Measurements from ENCODE around the gene KAT8. TPM values are rescaled to one million over a fixed set of nuclear protein-coding genes. Genes with fewer than 3 reads are reported as not detected.

The KAT8 gene
- total RNA-seq, 1 experiment from 2014 or later: 35.1 TPM

GRCh38 chr16:31145398-31145990 lies 28.0 kb downstream of the KAT8 start:
- no peak for DNase-seq
- H3K4me2 ChIP-seq (ENCODE audit: low read length): no peak overlapping the region
- no peaks in the 10 kb centered on the region for H3K9me3 ChIP-seq (ENCODE audit: low read length)
- no peak for ATAC-seq
- no peak overlapping the region for H3K4me3 ChIP-seq (ENCODE audit: low read length)
- POLR2A ChIA-PET (ENCODE audit: unreplicated experiment): no interaction called here
- no peaks in the 10 kb centered on the region for H3F3A ChIP-seq (ENCODE audit: low read length, unreplicated experiment)
- H3K27ac ChIP-seq (ENCODE audit: low read length): no peak overlapping the region
- H3K9ac ChIP-seq (ENCODE audit: low read length): no peak overlapping the region
- no peak overlapping the region for H2AFZ ChIP-seq (ENCODE audit: low read length)
- no peaks in the 10 kb centered on the region for H3K27me3 ChIP-seq (ENCODE audit: low read length)
- no peaks in the 10 kb centered on the region for H3K9me2 ChIP-seq (replicated peaks; ENCODE audit: low read length)
- H3K4me1 ChIP-seq (ENCODE audit: insufficient read depth, low read length): peaks cover 8% of the 10 kb centered on the region
- H4K20me1 ChIP-seq (ENCODE audit: low read length): no peaks in the 10 kb centered on the region
- TF ChIP-seq EZH2 (IDR thresholded peaks at IDR 0.05; ENCODE audit: low read length, unreplicated experiment) (no peak), EZH2phosphoT487 (IDR thresholded peaks at IDR 0.05; ENCODE audit: borderline replicate concordance, low read length) (no peak), CTCF (conservative IDR thresholded peaks at IDR 0.05; ENCODE audit: low read depth, low read length) (no peak)
- BruUV-seq (replicated peaks): no TSS peak
- CTCF ChIA-PET: no interaction called here
- no peaks in the 10 kb centered on the region for H3K36me3 ChIP-seq (ENCODE audit: low read depth, low read length)
- H3K79me2 ChIP-seq (ENCODE audit: low read length): no peaks in the 10 kb centered on the region
- intact Hi-C loops (cut with micrococcal nuclease): loop anchor here (10.0 kb wide), 1 partner anchor 121 kb away; no protein-coding TSS in a partner anchor

- no peak overlapping the region for H3K4me3 ChIP-seq (ENCODE audit: low read length)
- H3K9me3 ChIP-seq (ENCODE audit: low read length): no peaks in the 10 kb centered on the region
- no peak overlapping the region for H3K27ac ChIP-seq (ENCODE audit: low read length)
- H3K36me3 ChIP-seq (ENCODE audit: low read depth, low read length): no peaks in the 10 kb centered on the region
- H3K79me2 ChIP-seq (ENCODE audit: low read length): no peaks in the 10 kb centered on the region
- ChIA-PET CTCF (no interaction called here), POLR2A (ENCODE audit: unreplicated experiment) (no interaction called here)
- BruUV-seq (replicated peaks): no TSS peak
- DNase-seq (no peak), ATAC-seq (no peak)
- H2AFZ ChIP-seq (ENCODE audit: low read length): no peak overlapping the region
- H3K4me1 ChIP-seq (ENCODE audit: insufficient read depth, low read length): no peaks in the 10 kb centered on the region
- H3K9ac ChIP-seq (ENCODE audit: low read length): no peak overlapping the region
- no peaks in the 10 kb centered on the region for H3K27me3 ChIP-seq (ENCODE audit: low read length)
- TF ChIP-seq EZH2 (IDR thresholded peaks at IDR 0.05; ENCODE audit: low read length, unreplicated experiment): no peak
- no peak for TF ChIP-seq EZH2phosphoT487 (IDR thresholded peaks at IDR 0.05; ENCODE audit: borderline replicate concordance, low read length)
- H3K4me2 ChIP-seq (ENCODE audit: low read length): no peak overlapping the region
- H3K9me2 ChIP-seq (replicated peaks; ENCODE audit: low read length): no peaks in the 10 kb centered on the region
- intact Hi-C loops (cut with micrococcal nuclease): loop anchor here (10.0 kb wide), 1 partner anchor 123 kb away; no protein-coding TSS in a partner anchor
- H3F3A ChIP-seq (ENCODE audit: low read length, unreplicated experiment): no peaks in the 10 kb centered on the region
- H4K20me1 ChIP-seq (ENCODE audit: low read length): no peaks in the 10 kb centered on the region
Observed at GRCh38 chr16:31147574-31147973, 30.1 kb downstream of the KAT8 start.

- H4K20me1 ChIP-seq (ENCODE audit: low read length): no peaks in the 10 kb centered on the region
- H2AFZ ChIP-seq (ENCODE audit: low read length): no peak overlapping the region
- no peaks in the 10 kb centered on the region for H3K79me2 ChIP-seq (ENCODE audit: low read length)
- intact Hi-C loops (cut with micrococcal nuclease): loop anchor here (10.0 kb wide), 1 partner anchor 124 kb away; no protein-coding TSS in a partner anchor
- no peaks in the 10 kb centered on the region for H3K4me1 ChIP-seq (ENCODE audit: insufficient read depth, low read length)
- POLR2A ChIA-PET (ENCODE audit: unreplicated experiment): no interaction called here
- H3K9me2 ChIP-seq (replicated peaks; ENCODE audit: low read length): no peaks in the 10 kb centered on the region
- TF ChIP-seq EZH2phosphoT487 (IDR thresholded peaks at IDR 0.05; ENCODE audit: borderline replicate concordance, low read length) (no peak), CTCF (conservative IDR thresholded peaks at IDR 0.05; ENCODE audit: low read depth, low read length) (no peak), EZH2 (IDR thresholded peaks at IDR 0.05; ENCODE audit: low read length, unreplicated experiment) (no peak)
- H3K4me2 ChIP-seq (ENCODE audit: low read length): no peak overlapping the region
- no peak overlapping the region for H3K27ac ChIP-seq (ENCODE audit: low read length)
- no peaks in the 10 kb centered on the region for H3F3A ChIP-seq (ENCODE audit: low read length, unreplicated experiment)
- H3K9me3 ChIP-seq (ENCODE audit: low read length): no peaks in the 10 kb centered on the region
- ATAC-seq: no peak
- CTCF ChIA-PET: no interaction called here
- no peaks in the 10 kb centered on the region for H3K36me3 ChIP-seq (ENCODE audit: low read depth, low read length)
- DNase-seq: no peak
- no TSS peak for BruUV-seq (replicated peaks)
- no peak overlapping the region for H3K4me3 ChIP-seq (ENCODE audit: low read length)
- no peaks in the 10 kb centered on the region for H3K27me3 ChIP-seq (ENCODE audit: low read length)
- no peak overlapping the region for H3K9ac ChIP-seq (ENCODE audit: low read length)
Observed at GRCh38 chr16:31148281-31148728, 30.8 kb downstream of the KAT8 start.

All from PC-3 (cell line).